ENCODE measurements around the gene BHLHE41. TPM values are rescaled to one million over a fixed set of nuclear protein-coding genes. Genes with fewer than 3 reads are reported as not detected.
A peak's percentile ranks its signal among the peaks of the same experiment; 100 is the strongest.

Gene BHLHE41
- total RNA-seq, 6 donors from 2014 or later, result 9.3 to 78.6 (median 35.2) TPM

GRCh38 chr12:26135010-26135420 is 10.2 kb upstream of the BHLHE41 start:
- Histone ChIP-seq H3K9me3 (no peaks in the 10 kb centered on the region), H3K4me1 (peaks cover 0 to 9% (median 0%) of the 10 kb centered on the region in 4 donors), H3K27me3 (peaks cover 0 to under 1% (median 0%) of the 10 kb centered on the region in 4 donors), H3K4me3 (no peak overlapping the region), H3K27ac (peak overlapping the region in 1 of 4 donors; percentile 31), H3K36me3 (no peaks in the 10 kb centered on the region)
- DNase-seq (peak in 1 of 2 donors; percentile 93), ATAC-seq (ENCODE audit: low FRiP score in 2 of 2) (peak; percentile 72 to 96)
- TF ChIP-seq POLR2A (IDR thresholded peaks at IDR 0.05), result peak in 1 of 4 donors; percentile 7
- TF ChIP-seq POLR2AphosphoS5 (IDR thresholded peaks at IDR 0.05), result peak in 1 of 2 donors; percentile 65
- TF ChIP-seq, protein P1, sequence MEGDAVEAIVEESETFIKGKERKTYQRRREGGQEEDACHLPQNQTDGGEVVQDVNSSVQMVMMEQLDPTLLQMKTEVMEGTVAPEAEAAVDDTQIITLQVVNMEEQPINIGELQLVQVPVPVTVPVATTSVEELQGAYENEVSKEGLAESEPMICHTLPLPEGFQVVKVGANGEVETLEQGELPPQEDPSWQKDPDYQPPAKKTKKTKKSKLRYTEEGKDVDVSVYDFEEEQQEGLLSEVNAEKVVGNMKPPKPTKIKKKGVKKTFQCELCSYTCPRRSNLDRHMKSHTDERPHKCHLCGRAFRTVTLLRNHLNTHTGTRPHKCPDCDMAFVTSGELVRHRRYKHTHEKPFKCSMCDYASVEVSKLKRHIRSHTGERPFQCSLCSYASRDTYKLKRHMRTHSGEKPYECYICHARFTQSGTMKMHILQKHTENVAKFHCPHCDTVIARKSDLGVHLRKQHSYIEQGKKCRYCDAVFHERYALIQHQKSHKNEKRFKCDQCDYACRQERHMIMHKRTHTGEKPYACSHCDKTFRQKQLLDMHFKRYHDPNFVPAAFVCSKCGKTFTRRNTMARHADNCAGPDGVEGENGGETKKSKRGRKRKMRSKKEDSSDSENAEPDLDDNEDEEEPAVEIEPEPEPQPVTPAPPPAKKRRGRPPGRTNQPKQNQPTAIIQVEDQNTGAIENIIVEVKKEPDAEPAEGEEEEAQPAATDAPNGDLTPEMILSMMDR (IDR thresholded peaks at IDR 0.05), result no peak
- peak in 1 of 4 donors; percentile 34 for TF ChIP-seq EP300 (IDR thresholded peaks at IDR 0.05)
- 60 to 61% methylated on average over 5 of the region's 5 CpGs for WGBS, 2 donors

- ATAC-seq (ENCODE audit: low FRiP score in 2 of 2) (no peak), DNase-seq (no peak)
- H3K36me3 ChIP-seq, result no peaks in the 10 kb centered on the region
- peaks cover 0 to 9% (median 0%) of the 10 kb centered on the region in 4 donors for H3K4me1 ChIP-seq
- no peak overlapping the region for H3K4me3 ChIP-seq
- H3K27ac ChIP-seq, result no peak overlapping the region
- peaks cover 0 to 3% (median 0%) of the 10 kb centered on the region in 4 donors for H3K27me3 ChIP-seq
- no peak for TF ChIP-seq POLR2AphosphoS5 (IDR thresholded peaks at IDR 0.05)
- no peak for TF ChIP-seq EP300 (IDR thresholded peaks at IDR 0.05)
- no peak for TF ChIP-seq POLR2A (IDR thresholded peaks at IDR 0.05)
- TF ChIP-seq, protein P1 (IDR thresholded peaks at IDR 0.05), result no peak
- H3K9me3 ChIP-seq, result no peaks in the 10 kb centered on the region
Observed at GRCh38 chr12:26134540-26134939, 9.7 kb upstream of the BHLHE41 start.

DNA sequence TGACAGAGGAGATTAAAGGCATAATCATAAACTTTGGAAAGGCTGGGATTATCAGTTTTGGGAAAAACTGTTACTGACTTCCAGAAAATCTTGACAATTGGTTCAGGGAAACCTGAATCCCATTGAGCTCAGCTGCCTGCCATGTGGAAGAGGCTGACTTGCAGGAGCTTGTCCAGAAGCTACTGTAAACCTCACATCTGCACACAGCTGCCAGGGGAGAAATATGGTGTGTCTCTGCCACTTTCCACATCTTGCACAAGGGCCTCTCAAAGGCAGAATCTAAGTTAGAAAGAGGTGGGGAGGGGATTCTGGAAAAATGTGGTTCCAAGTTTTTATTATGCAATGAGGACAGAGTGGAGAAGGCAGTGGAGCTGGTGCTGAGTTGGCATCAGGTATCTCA is 8.7 kb upstream of the BHLHE41 start:
- no peak overlapping the region for H3K4me3 ChIP-seq
- ATAC-seq (ENCODE audit: low FRiP score in 2 of 2) (no peak), DNase-seq (no peak)
- H3K36me3 ChIP-seq, result no peaks in the 10 kb centered on the region
- peaks cover 0 to 9% (median 0%) of the 10 kb centered on the region in 4 donors for H3K4me1 ChIP-seq
- no peak for TF ChIP-seq EP300 (IDR thresholded peaks at IDR 0.05)
- TF ChIP-seq, protein P1 (IDR thresholded peaks at IDR 0.05), result no peak
- no peak for TF ChIP-seq POLR2A (IDR thresholded peaks at IDR 0.05)
- TF ChIP-seq POLR2AphosphoS5 (IDR thresholded peaks at IDR 0.05), result no peak
- H3K27me3 ChIP-seq, result peaks cover 0 to 3% (median under 1%) of the 10 kb centered on the region in 4 donors
- no peak overlapping the region for H3K27ac ChIP-seq
- no peaks in the 10 kb centered on the region for H3K9me3 ChIP-seq

DNA sequence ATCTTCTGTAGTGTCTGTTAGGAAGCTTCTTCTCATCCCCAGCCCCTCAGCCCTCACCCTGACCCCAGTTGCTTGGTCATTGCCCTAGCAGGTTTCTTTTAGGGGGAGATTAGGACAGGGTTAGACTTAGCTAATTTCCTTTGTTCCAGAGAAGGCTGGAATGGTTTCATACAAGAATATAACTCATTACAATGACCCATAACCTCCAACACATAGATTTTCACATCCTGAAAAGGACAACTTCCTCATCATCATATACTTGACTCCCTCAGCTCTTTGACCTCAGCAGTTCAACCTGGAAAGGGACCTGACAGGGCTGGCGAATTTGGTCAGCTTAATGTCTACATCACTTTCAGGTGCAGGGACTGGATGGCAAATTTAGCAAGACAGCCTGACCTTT is 8.0 kb upstream of the BHLHE41 start:
- DNase-seq (no peak), ATAC-seq (ENCODE audit: low FRiP score in 2 of 2) (no peak)
- TF ChIP-seq, protein P1 (IDR thresholded peaks at IDR 0.05), result no peak
- TF ChIP-seq POLR2AphosphoS5 (IDR thresholded peaks at IDR 0.05) (no peak), EP300 (IDR thresholded peaks at IDR 0.05) (no peak), POLR2A (IDR thresholded peaks at IDR 0.05) (no peak)
- Histone ChIP-seq H3K9me3 (no peaks in the 10 kb centered on the region), H3K36me3 (no peaks in the 10 kb centered on the region), H3K4me3 (no peak overlapping the region), H3K27me3 (peaks cover 0 to 6% (median 2%) of the 10 kb centered on the region in 4 donors), H3K4me1 (peaks cover 0 to 9% (median 0%) of the 10 kb centered on the region in 4 donors), H3K27ac (no peak overlapping the region)
- WGBS, 2 donors, result 73 to 78% methylated on average over 1 of the region's 1 CpG

GRCh38 chr12:26131936-26132335 is 7.1 kb upstream of the BHLHE41 start:
- TF ChIP-seq POLR2A (IDR thresholded peaks at IDR 0.05) (no peak), EP300 (IDR thresholded peaks at IDR 0.05) (no peak), POLR2AphosphoS5 (IDR thresholded peaks at IDR 0.05) (no peak)
- TF ChIP-seq, protein P1 (IDR thresholded peaks at IDR 0.05), result no peak

More at GRCh38 chr12:26131936-26132335, 7.1 kb upstream of the BHLHE41 start:
- Histone ChIP-seq H3K36me3 (no peaks in the 10 kb centered on the region), H3K9me3 (no peaks in the 10 kb centered on the region), H3K27me3 (peaks cover 0 to 6% (median 3%) of the 10 kb centered on the region in 4 donors), H3K4me3 (no peak overlapping the region), H3K27ac (no peak overlapping the region), H3K4me1 (peaks cover 2 to 11% (median 3%) of the 10 kb centered on the region in 4 donors)
- ATAC-seq (ENCODE audit: low FRiP score in 2 of 2) (no peak), DNase-seq (no peak)
- 91 to 95% methylated on average over 1 of the region's 1 CpG for WGBS, 2 donors

Measured in upper lobe of left lung (tissue), 6 donors.